Measurements from ENCODE around the gene ZNF212. TPM values are rescaled to one million over a fixed set of nuclear protein-coding genes. Genes with fewer than 3 reads are reported as not detected.
"Not testable (repeated sequence)": the region's sequence is repeated elsewhere in the genome, so short reads cannot be mapped to it uniquely, and the experiment has no call there.

ZNF212 gene
- total RNA-seq, 2 experiments from 2014 or later, result 10.5 to 13.4 TPM

GRCh38 chr7:149224352-149224751 lies 15.1 kb upstream of the ZNF212 start:
- no peak overlapping the region for H3K4me3 Mint-ChIP-seq
- ATAC-seq (no peak), DNase-seq (no peak)
- H3K4me1 Mint-ChIP-seq (ENCODE audit: low read depth), result no peaks in the 10 kb centered on the region
- peaks cover 40% of the 10 kb centered on the region for H3K36me3 Mint-ChIP-seq (ENCODE audit: low read depth)
- H3K27ac Mint-ChIP-seq, result no peak overlapping the region
- CTCF ChIA-PET, result no interaction called here
- TF ChIP-seq CTCF (IDR thresholded peaks at IDR 0.05), result no peak
- intact Hi-C loops (cut with micrococcal nuclease), result no loop called here
- no peaks in the 10 kb centered on the region for H3K27me3 Mint-ChIP-seq
- no peaks in the 10 kb centered on the region for H3K9me3 Mint-ChIP-seq
- POLR2A ChIA-PET, result interaction anchor here (1.0 to 1.8 kb wide), 2 partner anchors 26 to 29 kb away, joined by 3 to 4 read pairs; partner anchors contain the start of gene ZNF282

- ChIA-PET POLR2A (interaction anchor here (1.8 kb wide), 1 partner anchor 29 kb away, joined by 4 read pairs; the partner anchor contains the start of gene ZNF282), CTCF (no interaction called here)
- no peak for DNase-seq
These were observed 14.3 kb upstream of the ZNF212 start for GRCh38 chr7:149225106-149225505.

GRCh38 chr7:149225656-149226055 lies 13.8 kb upstream of the ZNF212 start:
- no peaks in the 10 kb centered on the region for H3K4me1 Mint-ChIP-seq (ENCODE audit: low read depth)
- H3K36me3 Mint-ChIP-seq (ENCODE audit: low read depth), result peaks cover 34% of the 10 kb centered on the region
- ATAC-seq, result no peak

More at GRCh38 chr7:149225106-149225505, 14.3 kb upstream of the ZNF212 start:
- no peak overlapping the region for H3K4me3 Mint-ChIP-seq
- no peaks in the 10 kb centered on the region for H3K9me3 Mint-ChIP-seq
- H3K27ac Mint-ChIP-seq, result no peak overlapping the region
- TF ChIP-seq CTCF (IDR thresholded peaks at IDR 0.05), result no peak
- peaks cover 37% of the 10 kb centered on the region for H3K36me3 Mint-ChIP-seq (ENCODE audit: low read depth)
- intact Hi-C loops (cut with micrococcal nuclease), result no loop called here
- ATAC-seq, result no peak
- H3K4me1 Mint-ChIP-seq (ENCODE audit: low read depth), result no peaks in the 10 kb centered on the region
- no peaks in the 10 kb centered on the region for H3K27me3 Mint-ChIP-seq

DNA sequence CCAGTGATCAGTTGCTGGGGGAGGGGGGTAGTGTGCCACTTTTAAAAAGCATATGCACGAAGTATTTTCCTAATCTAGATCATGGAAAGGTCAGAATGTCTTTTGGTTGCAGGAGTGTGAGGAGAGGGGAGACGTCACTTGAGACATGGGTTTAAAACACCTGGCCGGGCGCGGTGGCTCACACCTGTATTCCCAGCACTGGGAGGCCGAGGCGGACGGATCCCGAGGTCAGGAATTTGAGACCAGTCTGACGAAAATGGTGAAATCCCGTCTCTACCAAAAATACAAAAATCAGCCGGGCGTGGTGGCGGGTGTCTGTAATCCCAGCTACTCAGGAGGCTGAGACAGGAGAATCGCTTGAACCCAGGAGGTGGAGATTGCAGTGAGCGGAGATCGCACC lies 13.1 kb upstream of the ZNF212 start:
- peaks cover 31% of the 10 kb centered on the region for H3K36me3 Mint-ChIP-seq (ENCODE audit: low read depth)
- H3K4me1 Mint-ChIP-seq (ENCODE audit: low read depth); DNase-seq; H3K4me3 Mint-ChIP-seq; H3K27me3 Mint-ChIP-seq; H3K27ac Mint-ChIP-seq; POLR2A ChIA-PET; intact Hi-C loops (cut with micrococcal nuclease); H3K9me3 Mint-ChIP-seq; CTCF ChIA-PET; ATAC-seq: not testable (repeated sequence)

More at GRCh38 chr7:149225656-149226055, 13.8 kb upstream of the ZNF212 start:
- Mint-ChIP-seq H3K27ac (no peak overlapping the region), H3K27me3 (no peaks in the 10 kb centered on the region), H3K9me3 (no peaks in the 10 kb centered on the region), H3K4me3 (no peak overlapping the region)
- intact Hi-C loops (cut with micrococcal nuclease), result no loop called here
- TF ChIP-seq CTCF (IDR thresholded peaks at IDR 0.05), result no peak
- POLR2A ChIA-PET, result interaction anchor here (1.8 kb wide), 1 partner anchor 30 kb away, joined by 4 read pairs; the partner anchor contains the start of gene ZNF282
- CTCF ChIA-PET, result interaction anchor here (0.6 kb wide), 1 partner anchor 722 kb away, joined by 3 read pairs; no protein-coding TSS in a partner anchor
- no peak for DNase-seq

- TF ChIP-seq CTCF (IDR thresholded peaks at IDR 0.05), result no peak
- no peak overlapping the region for H3K27ac Mint-ChIP-seq
- CTCF ChIA-PET, result no interaction called here
These were observed 12.5 kb upstream of the ZNF212 start for GRCh38 chr7:149226840-149227494.

More at GRCh38 chr7:149226840-149227494, 12.5 kb upstream of the ZNF212 start:
- Mint-ChIP-seq H3K4me1 (ENCODE audit: low read depth) (no peaks in the 10 kb centered on the region), H3K27me3 (peaks cover 2% of the 10 kb centered on the region), H3K9me3 (no peaks in the 10 kb centered on the region), H3K4me3 (no peak overlapping the region), H3K36me3 (ENCODE audit: low read depth) (peaks cover 26% of the 10 kb centered on the region)
- ATAC-seq (no peak), DNase-seq (no peak)
- POLR2A ChIA-PET, result interaction anchor here (1.3 kb wide), 1 partner anchor 12 kb away, joined by 4 read pairs; no protein-coding TSS in a partner anchor
- intact Hi-C loops (cut with micrococcal nuclease), result no loop called here
